ENCODE data around the gene NR2C2AP. TPM values are rescaled to one million over a fixed set of nuclear protein-coding genes. Genes with fewer than 3 reads are reported as not detected.

NR2C2AP gene
- polyA plus RNA-seq, 1 experiment: 3.8 TPM

GRCh38 chr19:19191768-19192077 lies 11.5 kb downstream of the NR2C2AP start:
- Histone ChIP-seq H3K9me3 (ENCODE audit: control insufficient read depth, insufficient read depth, low read length) (no peaks in the 10 kb centered on the region; the same call in 1 of the 2 replicates), H3K27ac (ENCODE audit: low read depth, low read length) (peak overlapping the region; percentile 98), H3K27me3 (ENCODE audit: control insufficient read depth, insufficient read depth, low read length) (no peaks in the 10 kb centered on the region), H3K4me3 (ENCODE audit: low read depth, low read length) (peak overlapping the region; percentile 98)
- POLR2A ChIA-PET: interaction anchor here (0.5 to 1.9 kb wide), 4 partner anchors 11 to 96 kb away, joined by 3 to 22 read pairs (median 5); partner anchors contain the start of gene NR2C2AP
- no peak for TF ChIP-seq CTCF (IDR thresholded peaks at IDR 0.05; ENCODE audit: low read depth, low read length)
- CTCF ChIA-PET: interaction anchor here (0.7 to 2.9 kb wide), 3 partner anchors 17 to 68 kb away, joined by 4 to 15 read pairs (median 6); no protein-coding TSS in a partner anchor
- DNase-seq (ENCODE audit: low read depth, low spot score): no peak

- ChIA-PET CTCF (interaction anchor here (0.7 to 1.6 kb wide), 2 partner anchors 12 to 324 kb away, joined by 5 to 7 read pairs; no protein-coding TSS in a partner anchor), POLR2A (no interaction called here)
- Histone ChIP-seq H3K27me3 (ENCODE audit: control insufficient read depth, insufficient read depth, low read length) (no peaks in the 10 kb centered on the region), H3K27ac (ENCODE audit: low read depth, low read length) (no peak overlapping the region), H3K4me3 (ENCODE audit: low read depth, low read length) (no peak overlapping the region), H3K9me3 (ENCODE audit: control insufficient read depth, insufficient read depth, low read length) (no peaks in the 10 kb centered on the region; the same call in 1 of the 2 replicates)
- no peak for TF ChIP-seq CTCF (IDR thresholded peaks at IDR 0.05; ENCODE audit: low read depth, low read length)
- no peak for DNase-seq (ENCODE audit: low read depth, low spot score)
Observed at GRCh38 chr19:19186742-19187141, 16.5 kb downstream of the NR2C2AP start.

- DNase-seq (ENCODE audit: low read depth, low spot score): no peak
- H3K27me3 ChIP-seq (ENCODE audit: control insufficient read depth, insufficient read depth, low read length): no peaks in the 10 kb centered on the region
- POLR2A ChIA-PET: no interaction called here
- H3K9me3 ChIP-seq (ENCODE audit: control insufficient read depth, insufficient read depth, low read length): no peaks in the 10 kb centered on the region; the same call in 1 of the 2 replicates
- peak; percentile 64 for TF ChIP-seq CTCF (IDR thresholded peaks at IDR 0.05; ENCODE audit: low read depth, low read length)
- no peak overlapping the region for H3K4me3 ChIP-seq (ENCODE audit: low read depth, low read length)
- CTCF ChIA-PET: interaction anchor here (0.5 to 1.6 kb wide), 3 partner anchors 8 to 152 kb away, joined by 3 to 6 read pairs (median 3); no protein-coding TSS in a partner anchor
- H3K27ac ChIP-seq (ENCODE audit: low read depth, low read length): no peak overlapping the region
Observed at GRCh38 chr19:19185853-19186740, 17.1 kb downstream of the NR2C2AP start.

GRCh38 chr19:19181488-19181998 lies 21.7 kb downstream of the NR2C2AP start:
- no peaks in the 10 kb centered on the region for H3K27me3 ChIP-seq (ENCODE audit: control insufficient read depth, insufficient read depth, low read length)
- no peak overlapping the region for H3K27ac ChIP-seq (ENCODE audit: low read depth, low read length)
- ChIA-PET POLR2A (no interaction called here), CTCF (no interaction called here)
- H3K9me3 ChIP-seq (ENCODE audit: control insufficient read depth, insufficient read depth, low read length): peaks cover 11% of the 10 kb centered on the region
- TF ChIP-seq CTCF (IDR thresholded peaks at IDR 0.05; ENCODE audit: low read depth, low read length): no peak
- no peak overlapping the region for H3K4me3 ChIP-seq (ENCODE audit: low read depth, low read length)
- DNase-seq (ENCODE audit: low read depth, low spot score): no peak

All from AG04450 (cell line).